CD14-positive monocyte (primary cell): ENCODE data around the gene DENND1A. TPM values are rescaled to one million over a fixed set of nuclear protein-coding genes. Genes with fewer than 3 reads are reported as not detected.
A peak's percentile ranks its signal among the peaks of the same experiment; 100 is the strongest.

Experiments
- DNase-seq, 3 donors: peaks; one replicate each; pipeline ENCODE4 v3.0.0-alpha.2; 2011 to 2022
- H2AFZ ChIP-seq: 2 replicates; pipeline ENCODE4 v1.6.0; 2012; ENCODE audit warnings: mild to moderate bottlenecking, low read depth, low read length, inconsistent platforms; ENCODE audit not compliant: insufficient read depth, poor library complexity, severe bottlenecking
- H3K27ac ChIP-seq, 2 donors: 1 replicate in 1 of 2; 2 replicates in 1 of 2; pipeline ENCODE4 v1.5.1; 2012 to 2013; ENCODE audit warnings: low read length in 2 of 2, control low read depth in 1 of 2, inconsistent platforms in 1 of 2, low read depth in 1 of 2, mild to moderate bottlenecking in 1 of 2
- H3K27me3 ChIP-seq, 2 donors: one replicate each; pipeline versions ENCODE4 v1.6.0 to v1.6.1; 2011 to 2013; ENCODE audit warnings: low read length in 2 of 2; ENCODE audit not compliant: control insufficient read depth in 2 of 2, insufficient read depth in 2 of 2
- H3K36me3 ChIP-seq, 2 donors: replicated peaks in 1 of 2; 1 replicate in 1 of 2; 2 replicates in 1 of 2; pipeline versions ENCODE4 v1.5.1 to v1.6.1; 2012 to 2013; ENCODE audit warnings: low read length in 2 of 2, control low read depth in 1 of 2, inconsistent platforms in 1 of 2, mild to moderate bottlenecking in 1 of 2; ENCODE audit not compliant: insufficient read depth in 2 of 2, control insufficient read depth in 1 of 2
- H3K4me1 ChIP-seq, 2 donors: 1 replicate in 1 of 2; 2 replicates in 1 of 2; pipeline versions ENCODE4 v1.5.1 to v1.6.1; 2012 to 2013; ENCODE audit warnings: low read length in 2 of 2, control low read depth in 1 of 2, inconsistent platforms in 1 of 2, mild to moderate bottlenecking in 1 of 2, moderate library complexity in 1 of 2; ENCODE audit not compliant: insufficient read depth in 2 of 2, control insufficient read depth in 1 of 2
- H3K4me2 ChIP-seq: replicated peaks from 2 replicates; pipeline ENCODE3; 2012; ENCODE audit warnings: low read length, moderate library complexity, mild to moderate bottlenecking; ENCODE audit not compliant: poor library complexity, severe bottlenecking; ENCODE audit errors: extremely low read depth
- H3K4me3 ChIP-seq, 3 experiments: fragments of 200-600 bp in 1 of 3; sonication (generic) in 1 of 3; replicated peaks in 1 of 3; 1 replicate in 2 of 3; 2 replicates in 1 of 3; pipeline ENCODE4 v1.5.1; 2011 to 2013; ENCODE audit warnings: low read length in 3 of 3, mild to moderate bottlenecking in 3 of 3, control low read depth in 2 of 3, low read depth in 2 of 3, inconsistent platforms in 1 of 3, moderate library complexity in 1 of 3
- H3K79me2 ChIP-seq: 2 replicates; pipeline ENCODE4 v1.6.0; 2012; ENCODE audit warnings: mild to moderate bottlenecking, control low read depth, inconsistent platforms, low read length, moderate library complexity; ENCODE audit not compliant: insufficient read depth
- H3K9ac ChIP-seq: 2 replicates; pipeline ENCODE4 v1.6.0; 2017; ENCODE audit warnings: low read length, mild to moderate bottlenecking; ENCODE audit not compliant: insufficient read depth, poor library complexity, severe bottlenecking
- H3K9me3 ChIP-seq, 2 donors: replicated peaks in 1 of 2; 1 replicate in 1 of 2; 2 replicates in 1 of 2; pipeline versions ENCODE4 v1.5.1 to v1.6.1; 2012 to 2013; ENCODE audit warnings: low read length in 2 of 2, control low read depth in 1 of 2; ENCODE audit not compliant: control insufficient read depth in 1 of 2, insufficient read depth in 1 of 2
- H4K20me1 ChIP-seq: 2 replicates; pipeline ENCODE4 v1.6.0; 2012; ENCODE audit warnings: mild to moderate bottlenecking, low read length, control low read depth, moderate library complexity; ENCODE audit not compliant: insufficient read depth
- H3K27ac Mint-ChIP-seq, 7 donors: one replicate each; pipeline ENCODE4 v1.8.0; 2020; ENCODE audit warnings: mild to moderate bottlenecking in 7 of 7, mixed read lengths in 7 of 7, moderate library complexity in 6 of 7, inconsistent platforms in 2 of 7
- H3K27me3 Mint-ChIP-seq, 3 donors: one replicate each; pipeline ENCODE4 v1.8.0; 2021 to 2022; ENCODE audit warnings: low read depth in 3 of 3, mild to moderate bottlenecking in 3 of 3, mixed read lengths in 3 of 3, moderate library complexity in 3 of 3, inconsistent platforms in 1 of 3
- H3K36me3 Mint-ChIP-seq, 2 donors: one replicate each; pipeline ENCODE4 v1.8.0; 2020; ENCODE audit warnings: mixed read lengths in 2 of 2, inconsistent platforms in 1 of 2, mild to moderate bottlenecking in 1 of 2
- H3K4me1 Mint-ChIP-seq: one replicate; pipeline ENCODE4 v1.8.0; 2020; ENCODE audit warnings: mild to moderate bottlenecking, mixed read lengths
- H3K4me3 Mint-ChIP-seq, 2 donors: one replicate each; pipeline ENCODE4 v1.8.0; 2020; ENCODE audit warnings: mild to moderate bottlenecking in 2 of 2, mixed read lengths in 2 of 2, moderate library complexity in 1 of 2
- H3K9me3 Mint-ChIP-seq, 7 donors: one replicate each; pipeline ENCODE4 v1.8.0; 2020 to 2022; ENCODE audit warnings: mixed read lengths in 7 of 7, mild to moderate bottlenecking in 6 of 7, moderate library complexity in 6 of 7, inconsistent platforms in 2 of 7
- CTCF ChIP-seq: fragments of 200-600 bp; IDR thresholded peaks from one replicate; pipeline ENCODE4 v1.8.0; 2022; ENCODE audit warnings: antibody characterized with exemption, mild to moderate bottlenecking
- WGBS: methylation state at CpG from one replicate; pipeline ENCODE4 v1.1.5; 2013; ENCODE audit warnings: missing lambda C conversion rate; ENCODE audit not compliant: insufficient coverage; 5-methylcytosine and 5-hydroxymethylcytosine counted together
- intact Hi-C, 2 donors: fragments of 100-400 bp; cut with micrococcal nuclease; formaldehyde crosslinking; loops; one replicate each; pipeline versions ENCODE4 v1.15.0 to v1.15.1; 2023
- polyA plus RNA-seq, 3 donors: library from polyadenylated mRNA; depleted of rRNA in 1 of 3; unstranded in 2 of 3; stranded (reverse) in 1 of 3; fragments of 300-500 nt in 2 of 3; fragments of >200 nt in 1 of 3; fragmentation: Illumina TruSeq in 2 of 3; gene quantifications; 1 replicate in 2 of 3; 2 replicates in 1 of 3; pipeline ENCODE4 v1.2.3, GENCODE V29; 2012 to 2021

Gene DENND1A
- polyA plus RNA-seq, 3 donors, result 24.8 to 73.0 (median 29.4) TPM

- peaks cover 52 to 97% of the 10 kb centered on the region in 2 donors for H3K36me3 ChIP-seq
- no peak overlapping the region for H3K27ac ChIP-seq
- WGBS, result 100% methylated on average over 1 of the region's 3 CpGs
- peaks cover 0 to 2% (median 1%) of the 10 kb centered on the region in 3 donors for H3K27me3 Mint-ChIP-seq
- H3K4me1 Mint-ChIP-seq, result no peaks in the 10 kb centered on the region
- no peak for DNase-seq
- TF ChIP-seq CTCF, result no peak
- H3K4me2 ChIP-seq, result no peak overlapping the region
- no peak overlapping the region for H3K4me3 Mint-ChIP-seq
- peaks cover 59 to 72% of the 10 kb centered on the region in 2 donors for H3K36me3 Mint-ChIP-seq
- H3K79me2 ChIP-seq, result no peaks in the 10 kb centered on the region
- H2AFZ ChIP-seq, result no peak overlapping the region
- no peak overlapping the region for H3K4me3 ChIP-seq
- no peaks in the 10 kb centered on the region for H3K27me3 ChIP-seq
- H3K4me1 ChIP-seq, result no peaks in the 10 kb centered on the region
- H3K9me3 Mint-ChIP-seq, result no peaks in the 10 kb centered on the region
- no peak overlapping the region for H3K9ac ChIP-seq
- H3K9me3 ChIP-seq, result no peaks in the 10 kb centered on the region
- intact Hi-C loops, result no loop called here
- H4K20me1 ChIP-seq, result peaks cover 73% of the 10 kb centered on the region
- peak overlapping the region in 2 of 7 donors; percentile 27 to 44 for H3K27ac Mint-ChIP-seq
These were observed 325.1 kb downstream of the DENND1A start for GRCh38 chr9:123604861-123605260.

GRCh38 chr9:123601828-123602227, 328.1 kb downstream of the DENND1A start:
- 33% methylated on average over 1 of the region's 2 CpGs for WGBS
- H3K27me3 Mint-ChIP-seq, result peaks cover 0 to 2% (median 0%) of the 10 kb centered on the region in 3 donors

More at GRCh38 chr9:123601828-123602227, 328.1 kb downstream of the DENND1A start:
- Mint-ChIP-seq H3K27ac (no peak overlapping the region), H3K36me3 (peaks cover 51 to 57% of the 10 kb centered on the region in 2 donors), H3K4me3 (no peak overlapping the region), H3K4me1 (no peaks in the 10 kb centered on the region), H3K9me3 (no peaks in the 10 kb centered on the region)
- no peaks in the 10 kb centered on the region for H3K79me2 ChIP-seq
- H3K27ac ChIP-seq, result no peak overlapping the region
- peaks cover 73% of the 10 kb centered on the region for H4K20me1 ChIP-seq
- H3K9ac ChIP-seq, result no peak overlapping the region
- H2AFZ ChIP-seq, result no peak overlapping the region
- H3K9me3 ChIP-seq, result no peaks in the 10 kb centered on the region
- no peak overlapping the region for H3K4me3 ChIP-seq
- TF ChIP-seq CTCF, result no peak
- H3K4me2 ChIP-seq, result no peak overlapping the region
- no peaks in the 10 kb centered on the region for H3K4me1 ChIP-seq
- no peaks in the 10 kb centered on the region for H3K27me3 ChIP-seq
- peaks cover 31 to 85% of the 10 kb centered on the region in 2 donors for H3K36me3 ChIP-seq
- DNase-seq, result no peak
- intact Hi-C loops, result no loop called here
